NK-92 treated with Interleukin-12 subunit alpha and Interleukin-12 subunit beta, amount 100 ng/mL, for 24 hours (cell line): ENCODE data around the gene SDHAF1.
A peak's percentile ranks its signal among the peaks of the same experiment; 100 is the strongest.
"Not testable (repeated sequence)": the region's sequence is repeated elsewhere in the genome, so short reads cannot be mapped to it uniquely, and the experiment has no call there.

ENCODE experiments used
- DNase-seq: peaks from one replicate; lab custom pipeline; 2025; lab: John Stamatoyannopoulos, UW

The SDHAF1 gene, protein sequence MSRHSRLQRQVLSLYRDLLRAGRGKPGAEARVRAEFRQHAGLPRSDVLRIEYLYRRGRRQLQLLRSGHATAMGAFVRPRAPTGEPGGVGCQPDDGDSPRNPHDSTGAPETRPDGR

DNA sequence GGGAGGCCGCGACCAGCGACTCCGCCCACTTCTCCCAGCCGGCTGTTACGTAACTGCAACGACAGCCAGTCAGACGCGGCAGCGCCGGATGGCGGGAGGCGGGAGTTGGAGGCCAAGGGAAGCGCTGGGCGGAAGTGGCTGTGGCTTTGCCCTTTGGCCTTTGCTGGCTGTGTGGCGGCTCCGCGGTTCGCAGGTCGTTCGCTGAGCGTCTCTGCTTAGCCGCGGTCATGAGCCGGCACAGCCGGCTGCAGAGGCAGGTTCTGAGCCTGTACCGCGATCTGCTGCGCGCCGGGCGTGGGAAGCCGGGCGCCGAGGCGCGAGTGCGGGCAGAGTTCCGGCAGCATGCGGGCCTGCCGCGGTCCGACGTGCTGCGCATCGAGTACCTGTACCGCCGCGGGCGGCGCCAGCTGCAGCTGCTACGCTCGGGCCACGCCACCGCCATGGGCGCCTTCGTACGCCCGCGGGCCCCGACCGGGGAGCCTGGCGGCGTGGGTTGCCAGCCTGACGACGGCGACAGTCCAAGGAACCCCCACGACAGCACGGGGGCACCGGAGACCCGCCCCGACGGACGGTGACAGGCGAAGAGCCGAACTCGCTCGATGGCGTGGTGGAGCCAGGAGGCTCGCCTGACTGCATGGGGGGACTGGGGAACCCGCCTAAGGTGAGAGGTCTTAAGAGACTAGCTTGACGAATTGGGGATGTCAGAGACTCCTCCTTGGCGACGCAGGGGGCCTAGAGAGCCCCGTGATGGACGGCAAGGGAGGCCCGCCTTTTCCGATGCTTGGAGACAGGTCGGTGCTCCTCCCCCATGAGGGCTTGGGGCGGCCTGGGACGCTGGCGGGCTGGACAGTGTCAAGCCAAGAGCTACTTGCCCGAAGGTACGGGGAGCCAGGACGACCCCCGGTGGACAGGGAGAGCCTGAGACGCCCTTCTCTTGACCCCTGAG lies at the start of gene SDHAF1:
Gene SDHAF1, plus strand, starts transcription at position 141 of the 946 bp plus-strand sequence. Its CDS starts 87 bp downstream, at position 228.
- DNase-seq, result peak; percentile 97

DNA sequence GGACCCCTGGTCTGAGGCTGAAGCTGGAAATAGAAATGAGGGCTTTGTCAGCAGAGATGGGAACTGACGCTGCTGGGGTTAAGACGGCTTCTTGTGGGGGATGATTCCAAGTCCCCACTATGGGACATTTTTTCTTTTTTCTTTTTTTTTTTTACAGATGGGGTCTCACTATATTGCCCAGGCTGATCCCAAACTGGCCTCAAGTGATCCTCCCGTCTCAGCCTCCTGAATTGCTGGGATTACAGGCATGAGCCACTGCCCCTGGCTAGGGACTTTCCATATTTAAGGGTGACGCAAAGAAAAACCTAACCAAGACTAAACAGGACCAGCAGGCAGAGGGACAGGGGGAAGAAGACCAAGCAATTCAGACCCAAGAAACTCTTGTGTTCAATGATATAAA lies 48.8 kb upstream of the SDHAF1 start:
- no peak for DNase-seq

DNA sequence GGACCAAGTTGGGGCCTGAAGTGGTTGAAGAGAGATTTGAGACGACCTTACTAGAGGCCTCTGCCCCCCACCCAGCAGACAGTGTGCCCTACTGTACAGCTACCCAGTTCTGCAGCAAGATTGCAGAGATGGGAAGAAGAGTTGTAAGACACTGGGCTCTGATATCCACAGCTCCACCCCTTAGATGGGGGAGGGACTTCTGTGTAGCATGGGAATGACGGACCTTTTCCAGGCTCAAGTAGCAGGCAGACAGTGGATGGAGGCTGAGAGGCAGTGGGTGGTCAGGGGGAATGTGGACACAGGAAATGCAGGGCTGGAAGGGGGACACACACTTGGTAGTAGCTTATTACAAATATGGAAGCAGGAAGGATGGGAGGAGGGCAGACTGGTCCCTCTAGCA lies 45.9 kb upstream of the SDHAF1 start:
- DNase-seq, result no peak

DNA sequence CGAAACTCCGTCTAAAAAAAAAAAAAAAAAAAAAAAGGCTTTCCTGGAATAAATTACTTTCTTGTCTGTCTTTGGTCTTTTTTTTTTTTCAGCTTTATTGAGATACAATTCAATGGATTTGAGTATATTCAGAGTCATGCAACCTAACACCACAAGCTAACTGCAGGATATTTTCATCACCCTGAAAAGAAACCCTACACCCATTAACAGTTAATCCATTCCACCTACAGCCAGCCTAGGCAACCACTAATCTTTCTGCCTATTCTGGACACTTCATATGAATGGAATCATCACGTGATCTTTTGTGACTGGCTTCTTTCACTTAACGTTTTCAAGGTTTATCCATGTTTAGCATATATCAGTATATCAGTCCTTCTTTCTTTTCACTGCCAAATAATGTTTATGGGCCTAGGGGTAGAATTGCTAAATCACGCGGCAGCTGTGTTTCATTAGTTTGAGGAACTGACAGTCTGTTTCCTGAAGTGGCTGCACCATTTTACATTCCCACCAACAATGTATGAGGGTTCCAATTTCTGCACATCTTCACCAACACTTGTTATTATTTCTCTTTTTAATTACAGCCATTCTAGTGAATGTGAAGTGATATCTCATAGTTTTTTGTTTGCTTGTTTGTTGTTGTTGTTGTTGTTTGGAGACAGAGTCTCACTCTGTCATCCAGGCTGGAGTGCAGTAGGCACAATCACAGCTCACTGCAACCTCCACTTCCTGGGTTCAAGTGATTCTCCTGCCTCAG lies 38.9 kb upstream of the SDHAF1 start:
- no peak for DNase-seq

DNA sequence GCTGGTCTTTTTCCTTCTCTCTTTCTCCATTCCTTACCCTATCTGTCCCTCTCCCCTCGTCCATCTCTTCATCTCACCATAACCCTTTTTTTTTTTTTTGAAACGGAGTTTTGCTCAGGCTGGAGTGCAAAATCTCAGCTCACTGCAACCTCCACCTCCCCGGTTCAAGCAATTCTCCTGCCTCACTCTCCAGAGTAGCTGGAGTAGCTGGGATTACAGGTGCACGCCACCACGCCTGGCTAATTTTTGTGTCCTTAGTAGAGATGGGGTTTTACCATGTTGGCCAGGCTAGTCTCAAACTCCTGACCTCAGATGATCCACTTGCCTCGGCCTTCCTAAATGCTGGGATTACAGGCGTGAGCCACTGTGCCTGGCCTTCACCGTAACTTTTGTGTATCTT lies 37.6 kb upstream of the SDHAF1 start:
- DNase-seq, result not testable (repeated sequence)

DNA sequence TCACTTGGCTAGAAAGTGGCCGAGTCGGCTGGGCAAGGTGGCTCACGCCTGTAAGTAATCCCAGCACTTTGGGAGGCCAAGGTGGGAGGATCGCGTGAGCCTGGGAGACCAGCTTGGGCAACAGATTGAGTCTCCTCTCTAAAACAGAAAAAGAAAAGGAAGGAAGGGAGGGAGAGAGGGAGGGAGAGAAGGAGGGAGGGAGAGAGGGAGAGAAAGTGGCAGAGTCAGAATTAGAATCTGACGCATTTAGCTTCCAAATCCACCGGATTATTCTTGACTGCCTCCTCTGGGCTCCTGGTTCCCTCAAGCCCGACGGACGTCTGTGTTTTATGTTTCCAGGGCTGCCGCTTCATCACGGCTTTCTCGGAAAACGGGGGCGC lies 36.3 kb upstream of the SDHAF1 start:
- DNase-seq, result no peak

DNA sequence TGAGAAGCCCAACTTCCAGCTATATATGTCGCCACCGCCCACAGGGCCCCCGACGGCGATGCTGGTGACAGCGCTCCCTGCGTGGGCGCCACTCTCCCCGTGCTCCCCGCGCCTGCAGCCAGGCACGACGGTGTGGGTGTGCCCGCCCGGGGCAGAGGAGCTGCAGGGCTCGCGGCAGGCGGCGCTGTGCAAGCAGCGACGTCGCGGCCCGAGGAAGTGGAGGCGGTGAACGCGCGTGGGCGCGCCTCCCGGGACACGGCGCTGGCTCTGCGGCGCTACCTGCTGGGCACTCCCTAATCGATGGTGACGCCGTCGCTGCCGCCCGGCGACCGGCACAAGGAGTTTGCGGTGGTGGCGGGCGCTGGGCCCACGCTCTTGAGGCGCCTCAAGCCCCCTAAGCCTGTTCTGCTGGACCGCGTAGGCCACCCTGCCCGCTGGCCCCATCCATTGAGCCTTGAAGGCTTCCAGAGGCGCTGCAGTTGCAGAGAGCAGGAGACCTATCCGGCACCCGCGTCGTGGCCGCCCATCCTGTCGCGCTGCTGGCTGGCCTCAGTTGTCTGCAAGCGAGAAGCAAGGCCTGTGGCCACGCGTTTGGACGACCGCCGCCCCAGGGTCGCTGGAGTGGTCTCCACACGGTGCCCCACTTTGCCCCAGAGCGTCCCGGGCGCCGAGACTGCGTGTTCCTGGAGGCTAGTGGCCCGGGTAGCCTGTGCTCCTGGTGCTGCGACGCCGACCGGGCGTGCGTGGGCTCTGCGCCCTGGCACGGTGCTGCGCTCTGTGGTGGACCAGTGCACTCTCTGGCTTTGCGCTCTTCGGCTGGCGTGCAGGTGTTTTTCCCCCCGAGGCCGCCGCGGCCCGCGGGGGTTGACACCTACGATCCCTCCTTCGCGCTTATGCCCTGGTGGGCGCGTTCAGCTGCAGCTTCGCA lies 35.7 kb upstream of the SDHAF1 start:
- DNase-seq, result no peak

DNA sequence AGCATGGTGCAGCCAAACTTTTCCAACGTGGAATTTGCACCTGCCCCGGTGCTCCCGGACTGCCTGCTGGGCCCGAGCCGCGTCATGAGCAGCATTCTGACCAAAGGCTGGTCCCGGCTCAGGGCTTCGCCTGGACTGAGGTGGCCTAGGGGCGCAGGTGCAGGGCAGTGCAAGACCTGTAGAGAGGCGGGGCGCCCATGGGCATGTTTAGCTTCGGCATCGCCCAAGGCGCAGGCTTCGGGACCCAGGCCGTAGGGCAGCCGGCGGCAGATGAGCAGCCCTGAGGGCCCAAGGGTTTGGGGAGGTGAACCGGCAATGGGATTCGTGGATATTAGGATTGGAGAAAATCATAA lies 35.0 kb upstream of the SDHAF1 start:
- DNase-seq, result no peak

DNA sequence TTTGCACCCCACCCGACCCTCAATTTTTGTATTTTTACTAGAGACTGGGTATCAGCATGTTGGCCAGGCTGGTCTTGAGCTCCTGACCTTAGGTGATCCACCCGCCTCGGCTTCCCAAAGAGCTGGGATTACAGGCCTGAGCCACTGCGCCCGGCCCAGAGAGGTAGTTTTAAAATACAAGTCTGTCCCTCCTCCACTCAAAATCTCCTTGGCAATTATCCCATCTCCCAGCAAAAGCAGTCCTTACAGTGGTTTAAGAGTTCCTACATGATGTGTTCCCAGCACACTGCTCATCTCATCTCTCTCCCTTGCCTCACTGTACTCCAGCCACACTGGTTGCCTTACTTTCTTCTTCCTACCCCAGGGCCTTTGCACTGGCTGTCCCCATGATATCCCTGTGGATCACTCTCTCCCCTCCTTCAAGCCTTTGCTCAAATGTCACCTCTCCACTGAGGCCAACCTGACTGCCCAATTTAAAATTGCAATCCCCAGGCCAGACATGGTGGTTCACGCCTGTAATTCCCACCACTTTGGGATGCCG lies 34.5 kb upstream of the SDHAF1 start:
- DNase-seq, result no peak

DNA sequence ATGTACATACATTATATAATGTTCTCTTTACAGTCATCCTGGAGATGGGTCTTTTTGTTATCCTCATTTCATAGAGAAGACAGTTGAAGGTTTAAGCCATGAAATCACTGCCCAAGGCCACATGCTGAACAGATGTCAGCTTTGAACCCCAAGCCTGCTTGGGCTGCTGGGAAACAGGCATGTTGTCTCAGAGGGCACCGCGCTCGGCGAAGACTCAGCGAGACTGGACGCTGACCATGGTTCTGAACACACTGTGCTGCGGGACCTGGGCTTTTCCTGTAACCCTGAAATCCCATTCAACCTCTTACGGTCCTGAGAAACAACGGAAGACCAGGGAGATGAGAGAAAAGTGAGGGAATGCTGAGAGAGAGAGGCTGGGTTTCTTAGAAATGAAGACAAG lies 31.5 kb upstream of the SDHAF1 start:
- DNase-seq, result no peak

DNA sequence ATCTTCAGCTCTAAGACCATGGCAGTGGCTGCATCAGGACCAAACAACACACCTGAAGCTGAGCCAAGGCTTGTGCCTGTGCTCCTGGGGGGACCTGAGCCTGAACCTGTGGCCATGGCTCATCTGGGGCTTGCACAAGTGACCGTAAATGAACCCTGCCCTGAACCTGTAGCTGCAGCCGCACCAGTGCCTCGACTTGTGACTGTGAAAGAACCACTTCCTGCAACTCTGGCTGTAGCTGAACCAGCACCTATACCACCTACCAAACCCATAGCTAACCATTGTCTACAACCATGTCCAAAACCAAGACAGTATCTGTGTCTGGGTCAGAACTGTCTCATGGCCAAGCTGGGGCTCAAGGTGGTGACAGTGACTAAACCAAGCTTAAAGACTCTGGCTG lies 28.2 kb upstream of the SDHAF1 start:
- DNase-seq, result no peak

DNA sequence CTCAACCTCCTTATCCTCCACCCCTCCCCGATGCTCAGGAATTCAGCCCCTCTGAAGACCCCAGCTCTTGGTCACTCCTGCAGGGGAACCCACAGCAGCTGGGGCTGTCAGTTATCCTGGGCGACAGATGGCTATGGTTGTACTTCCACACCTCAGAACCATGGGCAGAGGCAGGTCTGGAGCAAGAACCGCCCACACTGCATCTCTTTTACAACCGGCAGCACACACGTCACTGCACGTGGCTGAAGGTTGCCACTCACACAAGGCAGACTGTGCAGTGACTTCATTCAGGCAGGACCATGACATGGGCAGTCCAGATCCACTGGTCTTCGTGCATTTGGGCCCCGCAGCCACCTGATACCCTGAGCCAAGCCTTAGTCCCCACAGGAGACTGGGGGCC lies 21.5 kb upstream of the SDHAF1 start:
- no peak for DNase-seq

DNA sequence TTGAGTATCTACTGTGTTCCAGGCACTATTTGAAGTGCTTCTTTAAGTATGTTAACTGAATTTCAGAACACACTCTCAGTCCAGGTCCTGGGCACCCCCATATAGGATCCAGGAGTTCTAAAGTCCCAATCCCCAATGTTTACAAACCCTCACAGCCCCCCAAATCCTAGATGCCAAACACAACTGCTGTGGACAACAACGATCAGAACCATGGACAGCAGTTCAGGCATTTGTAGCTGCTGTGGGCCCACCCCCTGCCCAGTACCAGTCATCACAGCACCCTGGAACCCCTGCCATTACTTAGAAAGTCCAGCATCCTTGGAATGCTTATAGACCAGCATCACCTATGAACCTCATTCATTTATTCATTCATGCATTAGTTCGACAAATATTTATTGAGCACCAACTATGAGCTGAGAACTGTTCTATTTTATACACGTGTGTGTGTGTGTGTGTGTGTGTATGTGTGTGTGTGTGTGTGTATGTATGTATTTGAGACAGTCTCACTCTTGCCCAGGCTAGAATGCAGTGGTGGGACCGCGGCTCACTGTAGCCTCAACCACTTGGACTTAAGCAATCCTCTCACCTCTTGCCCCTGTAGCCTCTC lies 19.3 kb upstream of the SDHAF1 start:
- no peak for DNase-seq

DNA sequence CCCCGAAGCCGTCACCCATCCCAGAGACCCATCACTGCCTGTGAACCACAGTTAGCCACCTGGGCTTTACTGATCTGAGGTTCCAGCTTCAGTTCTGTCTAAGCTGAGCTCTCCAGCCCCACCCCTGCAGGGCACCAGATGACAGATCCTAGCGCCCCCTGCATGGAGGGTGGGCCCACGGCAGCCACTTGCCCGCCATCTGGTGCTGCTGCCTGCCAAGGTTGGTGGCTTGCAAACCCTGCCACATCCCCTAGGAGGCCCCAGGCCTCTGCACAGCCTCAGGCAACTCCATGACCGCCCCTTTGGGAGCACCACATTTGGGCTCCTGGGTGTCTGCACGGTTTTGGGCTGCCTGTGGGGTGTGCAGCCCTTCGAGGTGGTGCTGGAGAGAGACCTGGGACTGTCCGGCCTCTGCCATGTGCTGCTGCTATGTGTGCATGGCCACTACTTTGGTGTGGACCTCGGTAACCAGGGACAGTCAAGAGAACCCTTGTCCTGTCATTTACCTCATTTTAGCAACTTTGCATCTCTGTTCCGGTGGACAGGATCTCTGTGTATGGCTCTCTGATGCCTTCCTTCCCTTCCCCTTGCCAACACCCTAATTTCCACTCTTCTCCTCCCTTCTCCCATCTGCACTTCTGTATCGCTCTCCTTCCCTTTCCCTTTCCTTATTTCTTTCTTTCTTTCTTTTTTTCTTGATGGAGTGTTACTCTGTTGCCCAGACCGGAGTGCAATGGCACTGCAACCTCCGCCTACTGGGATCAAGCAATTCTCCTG lies 17.4 kb upstream of the SDHAF1 start:
- no peak for DNase-seq

DNA sequence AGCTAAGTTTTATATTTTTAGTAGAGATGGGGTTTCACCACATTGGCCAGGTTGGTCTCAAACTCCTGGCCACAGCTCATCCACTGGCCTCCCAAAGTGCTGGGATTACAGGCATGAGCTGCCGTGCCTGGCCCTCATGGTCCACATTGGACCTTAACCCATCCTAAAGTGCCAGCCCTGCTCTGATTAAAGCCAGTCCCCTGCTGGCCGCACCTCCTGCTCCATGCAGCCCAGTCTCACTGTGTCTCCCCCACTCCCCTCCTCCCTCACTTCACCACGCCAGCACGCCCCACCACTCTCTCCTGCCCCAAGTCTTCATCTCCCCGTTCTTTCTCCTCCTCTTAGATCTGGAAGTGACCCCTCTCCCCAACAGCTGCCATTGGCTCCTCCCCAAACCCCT lies 16.7 kb upstream of the SDHAF1 start:
- DNase-seq, result no peak

DNA sequence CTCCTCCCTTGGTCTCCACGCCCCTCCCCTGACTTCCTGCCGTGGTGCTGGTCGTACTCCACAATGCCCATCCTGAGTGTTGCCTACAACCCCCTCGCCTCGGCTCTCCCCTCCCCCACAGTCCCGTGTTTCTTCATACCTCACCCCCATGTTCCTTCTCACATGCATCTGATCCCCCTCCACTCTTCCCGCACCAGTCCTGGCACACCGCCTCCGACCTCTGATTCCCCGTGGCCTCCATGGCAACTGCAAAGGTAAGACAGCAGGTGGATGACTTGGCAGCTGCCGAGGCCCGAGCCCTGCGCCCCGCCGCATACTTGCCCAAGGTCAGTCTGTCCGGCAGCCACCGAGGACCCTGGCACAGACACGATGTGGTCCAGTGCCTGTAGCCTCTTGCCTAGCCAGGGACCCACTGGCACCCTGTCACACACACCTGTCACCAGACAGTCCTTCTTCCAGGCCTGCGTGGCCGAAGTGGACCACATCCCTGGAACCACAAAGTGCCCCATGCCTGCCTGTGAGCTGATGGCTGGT lies 16.1 kb upstream of the SDHAF1 start:
- no peak for DNase-seq

DNA sequence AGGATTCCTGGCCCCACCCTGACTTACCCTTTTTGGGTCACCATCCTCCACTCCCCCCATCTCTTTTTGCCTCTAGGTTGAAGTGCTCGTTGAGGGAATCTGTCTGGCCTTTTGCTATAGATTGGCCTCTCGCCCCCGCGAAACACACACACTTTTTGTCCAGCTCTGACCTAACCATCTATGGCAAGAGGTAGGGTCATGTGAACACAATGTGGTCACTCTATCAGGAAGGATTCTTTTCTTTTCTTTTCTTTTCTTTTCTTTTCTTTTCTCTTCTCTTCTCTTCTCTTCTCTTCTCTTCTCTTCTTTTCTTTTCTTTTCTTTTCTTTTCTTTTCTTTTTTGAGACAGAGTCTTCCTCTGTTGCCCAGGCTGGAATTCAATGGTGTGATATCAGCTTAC lies 14.0 kb upstream of the SDHAF1 start:
- DNase-seq, result not testable (repeated sequence)

DNA sequence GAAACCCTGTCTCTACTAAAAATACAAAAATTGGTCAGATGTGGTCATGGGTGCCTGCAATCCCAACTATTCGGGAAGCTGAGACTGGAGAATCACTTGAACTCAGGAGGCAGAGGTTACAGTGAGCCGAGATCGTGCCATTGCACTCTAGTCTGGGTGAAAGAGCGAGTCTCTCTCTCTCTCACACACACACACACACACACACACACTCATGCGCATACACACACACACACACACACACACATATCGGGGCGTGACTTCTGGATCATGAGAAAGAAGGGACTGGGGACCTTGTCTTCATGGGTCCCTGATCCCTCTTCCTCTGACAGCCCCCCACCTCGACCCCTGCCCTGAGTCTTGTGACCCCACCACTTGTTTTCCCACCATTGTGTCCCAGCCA lies 11.8 kb upstream of the SDHAF1 start:
- no peak for DNase-seq

DNA sequence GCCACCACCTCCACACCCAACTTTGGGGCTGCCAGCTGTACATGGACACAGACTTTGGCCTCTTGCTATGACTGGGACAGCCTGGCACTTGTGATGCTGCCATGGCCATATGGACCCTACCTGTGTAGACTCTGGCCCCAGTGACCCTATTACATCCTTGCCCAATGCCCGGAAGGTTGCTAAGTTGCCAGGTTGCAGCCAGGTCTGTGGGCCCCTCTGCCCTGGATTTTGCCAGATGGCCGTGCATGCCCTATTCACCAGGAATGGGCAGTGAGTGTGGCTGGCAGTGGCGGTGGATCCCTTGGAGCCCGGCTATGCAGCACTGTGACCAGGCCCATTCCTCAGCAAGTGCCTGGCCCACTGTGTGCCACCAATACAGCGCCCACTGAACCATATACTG lies 8.9 kb upstream of the SDHAF1 start:
- no peak for DNase-seq
